IMR-90 (cell line): ENCODE results near the gene C5orf15. TPM values are rescaled to one million over a fixed set of nuclear protein-coding genes. Genes with fewer than 3 reads are reported as not detected.

Source experiments
- ATAC-seq: fragments of 200-7000 bp; cut with Tn5 transposase; 2 replicates; pipeline ENCODE4 v1.9.1; 2020; ENCODE audit warnings: low read depth, mild to moderate bottlenecking, moderate library complexity
- BruUV-seq: library from RNA; stranded (reverse); fragments of 400-500 nt; replicated peaks from 2 replicates; lab custom pipeline; 2021; lab: Mats Ljungman, UMichigan
- CTCF ChIA-PET: fragments of 300-600 bp; formaldehyde crosslinking; extraction: SDS; loops from one replicate; lab custom pipeline; 2021; ENCODE audit warnings: antibody characterized with exemption; lab: Yijun Ruan, JAX
- POLR2A ChIA-PET: fragments of 300-600 bp; sonication (Branson Sonifier 250); formaldehyde crosslinking; loops from one replicate; lab custom pipeline; 2022; ENCODE audit warnings: antibody characterized with exemption; ENCODE audit not compliant: unreplicated experiment; lab: Charles Lee
- DNase-seq: peaks from one replicate; pipeline ENCODE4 v3.0.0; 2013
- H2AFZ ChIP-seq: replicated peaks from 2 replicates; pipeline ENCODE3; 2013; ENCODE audit warnings: low read length, mild to moderate bottlenecking; ENCODE audit not compliant: poor library complexity
- H2AK5ac ChIP-seq: 2 replicates; pipeline ENCODE4 v1.6.1; 2013; ENCODE audit warnings: low read depth, low read length, inconsistent platforms
- H2AK9ac ChIP-seq: replicated peaks from 2 replicates; pipeline ENCODE3; 2013; ENCODE audit warnings: mild to moderate bottlenecking, low read depth, low read length, moderate library complexity; ENCODE audit not compliant: poor library complexity
- H2BK120ac ChIP-seq: 2 replicates; pipeline ENCODE4 v1.6.1; 2013; ENCODE audit warnings: low read depth, low read length, inconsistent platforms
- H2BK15ac ChIP-seq: 3 replicates; pipeline ENCODE4 v1.6.1; 2013; ENCODE audit warnings: low read depth, low read length, inconsistent platforms
- H2BK20ac ChIP-seq: 2 replicates; pipeline ENCODE4 v1.6.1; 2013; ENCODE audit warnings: low read depth, mild to moderate bottlenecking, inconsistent platforms, low read length, moderate library complexity
- H2BK5ac ChIP-seq: 2 replicates; pipeline ENCODE4 v1.6.1; 2013; ENCODE audit warnings: mild to moderate bottlenecking, low read depth, low read length, inconsistent platforms; ENCODE audit not compliant: poor library complexity, severe bottlenecking
- H3K14ac ChIP-seq: replicated peaks from 2 replicates; pipeline ENCODE4 v1.6.1; 2013; ENCODE audit warnings: low read depth, low read length, inconsistent platforms
- H3K18ac ChIP-seq: 2 replicates; pipeline ENCODE4 v1.6.1; 2013; ENCODE audit warnings: low read depth, low read length, control low read depth
- H3K23ac ChIP-seq: 2 replicates; pipeline ENCODE4 v1.6.1; 2013; ENCODE audit warnings: low read depth, low read length, inconsistent platforms
- H3K27ac ChIP-seq: 2 replicates; pipeline ENCODE4 v1.5.1; 2013; ENCODE audit warnings: mild to moderate bottlenecking, control low read depth, low read length; ENCODE audit not compliant: insufficient read depth
- H3K27me3 ChIP-seq: 2 replicates; pipeline ENCODE4 v1.6.1; 2013; ENCODE audit warnings: low read length; ENCODE audit not compliant: control insufficient read depth, insufficient read depth
- H3K36me3 ChIP-seq: 2 replicates; pipeline ENCODE4 v1.6.1; 2013; ENCODE audit warnings: low read length, mixed read lengths; ENCODE audit not compliant: control insufficient read depth, insufficient read depth
- H3K4ac ChIP-seq: 2 replicates; pipeline ENCODE4 v1.6.1; 2013; ENCODE audit warnings: low read depth, low read length, inconsistent platforms
- H3K4me1 ChIP-seq: 2 replicates; pipeline ENCODE4 v1.6.1; 2013; ENCODE audit warnings: low read length, mixed read lengths; ENCODE audit not compliant: control insufficient read depth, insufficient read depth
- H3K4me2 ChIP-seq: 2 replicates; pipeline ENCODE4 v1.6.1; 2013; ENCODE audit warnings: low read depth, mild to moderate bottlenecking, control low read depth, low read length, moderate library complexity
- H3K4me3 ChIP-seq: 2 replicates; pipeline ENCODE4 v1.5.1; 2013; ENCODE audit warnings: low read depth, mild to moderate bottlenecking, control low read depth, low read length, moderate library complexity; ENCODE audit not compliant: insufficient read depth
- H3K56ac ChIP-seq: 2 replicates; pipeline ENCODE4 v1.6.1; 2013; ENCODE audit warnings: low read length, inconsistent platforms; ENCODE audit not compliant: insufficient read depth; ENCODE audit errors: extremely low read depth
- H3K79me1 ChIP-seq, 2 experiments: 2 replicates each; pipeline ENCODE4 v1.6.1; 2013; ENCODE audit warnings: low read length in 2 of 2, inconsistent platforms in 1 of 2, low read depth in 1 of 2
- H3K9ac ChIP-seq: 2 replicates; pipeline ENCODE4 v1.6.1; 2013; ENCODE audit warnings: low read depth, low read length, control low read depth
- H3K9me1 ChIP-seq: 2 replicates; pipeline ENCODE4 v1.6.1; 2013; ENCODE audit warnings: low read length, inconsistent platforms; ENCODE audit not compliant: insufficient read depth
- H3K9me3 ChIP-seq: 2 replicates; pipeline ENCODE4 v1.6.1; 2013; ENCODE audit warnings: low read length; ENCODE audit not compliant: control insufficient read depth, insufficient read depth
- H4K20me1 ChIP-seq: 2 replicates; pipeline ENCODE4 v1.6.1; 2013; ENCODE audit warnings: low read length, inconsistent platforms; ENCODE audit not compliant: insufficient read depth
- H4K5ac ChIP-seq: 2 replicates; pipeline ENCODE4 v1.6.1; 2013; ENCODE audit warnings: mild to moderate bottlenecking, low read depth, low read length, control low read depth
- H4K8ac ChIP-seq, 2 experiments: 2 replicates each; pipeline ENCODE4 v1.6.1; 2013; ENCODE audit warnings: low read depth in 2 of 2, low read length in 2 of 2, control low read depth in 1 of 2, inconsistent platforms in 1 of 2
- H4K91ac ChIP-seq: 2 replicates; pipeline ENCODE4 v1.6.1; 2013; ENCODE audit warnings: low read depth, low read length, inconsistent platforms; ENCODE audit not compliant: insufficient read depth
- BHLHE40 ChIP-seq: fragments of 150-350 bp; IDR thresholded peaks from 2 replicates; pipeline ENCODE4 v1.6.1; 2016; ENCODE audit warnings: mild to moderate bottlenecking, low read depth, low read length
- CEBPB ChIP-seq: IDR thresholded peaks from 2 replicates; pipeline ENCODE4 v1.6.1; 2012; ENCODE audit warnings: low read depth, low read length, improper control_type of control experiment
- CHD1 ChIP-seq: IDR thresholded peaks from 2 replicates; pipeline ENCODE4 v1.6.1; 2012; ENCODE audit warnings: low read depth, low read length, improper control_type of control experiment
- ELK1 ChIP-seq: fragments of 150-350 bp; IDR thresholded peaks from 2 replicates; pipeline ENCODE4 v1.6.1; 2016; ENCODE audit warnings: low read depth, mild to moderate bottlenecking, low read length, moderate library complexity, borderline replicate concordance
- FOS ChIP-seq: fragments of 150-350 bp; IDR thresholded peaks from 2 replicates; pipeline ENCODE4 v1.6.1; 2016; ENCODE audit warnings: low read depth, low read length
- MAFK ChIP-seq: IDR thresholded peaks from 2 replicates; pipeline ENCODE4 v1.6.1; 2012; ENCODE audit warnings: low read depth, low read length, improper control_type of control experiment
- MXI1 ChIP-seq: IDR thresholded peaks from 2 replicates; pipeline ENCODE4 v1.6.1; 2012; ENCODE audit warnings: low read depth, mild to moderate bottlenecking, low read length, moderate library complexity, borderline replicate concordance
- NFE2L2 ChIP-seq: fragments of 150-350 bp; IDR thresholded peaks from 2 replicates; pipeline ENCODE4 v1.6.1; 2016; ENCODE audit warnings: low read depth, mild to moderate bottlenecking, low read length
- POLR2A ChIP-seq: IDR thresholded peaks from 2 replicates; pipeline ENCODE4 v1.6.1; 2012; ENCODE audit warnings: mild to moderate bottlenecking, low read depth, low read length
- RAD21 ChIP-seq: IDR thresholded peaks from 2 replicates; pipeline ENCODE4 v1.6.1; 2012; ENCODE audit warnings: low read length, improper control_type of control experiment
- RCOR1 ChIP-seq: IDR thresholded peaks from 2 replicates; pipeline ENCODE4 v1.6.1; 2012; ENCODE audit warnings: mild to moderate bottlenecking, low read length, improper control_type of control experiment; ENCODE audit not compliant: insufficient replicate concordance
- RFX5 ChIP-seq: IDR thresholded peaks from 2 replicates; pipeline ENCODE4 v1.8.0; 2012; ENCODE audit warnings: low read depth, mild to moderate bottlenecking, low read length, moderate library complexity
- SMC3 ChIP-seq: fragments of 150-350 bp; IDR thresholded peaks from 2 replicates; pipeline ENCODE4 v1.6.1; 2016; ENCODE audit warnings: low read depth, mild to moderate bottlenecking, antibody characterized with exemption, low read length, moderate library complexity
- WGBS, 2 experiments: methylation state at CpG; one replicate each; pipeline versions ENCODE4 v1.1.5 to v1.1.7; 2013; ENCODE audit warnings: missing lambda C conversion rate in 2 of 2; ENCODE audit not compliant: insufficient read length in 1 of 2; ENCODE audit errors: extremely low coverage in 2 of 2; 5-methylcytosine and 5-hydroxymethylcytosine counted together
- dilution Hi-C: fragments of 300-500 bp; cut with HindIII; formaldehyde crosslinking; loops from one replicate; pipeline ENCODE4 v1.14.3; 2018; ENCODE audit warnings: low sequenced_read_pairs; ENCODE audit not compliant: unreplicated experiment
- in situ Hi-C: fragments of 300-500 bp; cut with MboI; formaldehyde crosslinking; loops from 3 replicates; pipeline ENCODE4 v1.14.3; 2019; ENCODE audit warnings: low sequenced_read_pairs, inconsistent platforms, mixed read lengths
- intact Hi-C: fragments of 100-400 bp; cut with micrococcal nuclease; formaldehyde crosslinking; loops from 2 replicates; pipeline ENCODE4 v1.10.0; 2022
- polyA plus RNA-seq, 3 experiments: library from polyadenylated mRNA; depleted of rRNA; stranded (reverse); fragments of >200 nt; gene quantifications; 2 replicates each; pipeline ENCODE4 v1.2.3, GENCODE V29; 2012; ENCODE audit warnings: low replicate concordance in 1 of 3
- total RNA-seq: library from RNA; depleted of rRNA; stranded (reverse); fragments of >200 nt; gene quantifications from 2 replicates; pipeline ENCODE4 v1.2.3, GENCODE V29; 2012
- TF ChIP-seq, protein P1 (sequence below): conservative IDR thresholded peaks from 2 replicates; pipeline ENCODE4 v1.5.1; 2012; ENCODE audit warnings: mild to moderate bottlenecking, low read depth, low read length, improper control_type of control experiment
- TF ChIP-seq, protein P2 (sequence below): fragments of 150-350 bp; IDR thresholded peaks from 2 replicates; pipeline ENCODE4 v1.6.1; 2017; ENCODE audit warnings: mild to moderate bottlenecking, antibody characterized with exemption, low read length, low read depth

The C5orf15 gene
- total and polyA plus RNA-seq, 2 of the 4 experiments (the other 2 are of a cell fraction): 35.1 to 73.5 TPM

- Histone ChIP-seq H3K27ac (no peak overlapping the region), H2BK20ac (no peak overlapping the region), H3K9me3 (no peaks in the 10 kb centered on the region), H2BK15ac (no peak overlapping the region), H3K23ac (no peak overlapping the region), H3K27me3 (peaks cover 12% of the 10 kb centered on the region), H3K79me1 (no peaks in the 10 kb centered on the region), H3K9me1 (no peaks in the 10 kb centered on the region; the same call in 1 of the 2 replicates), H3K4ac (no peak overlapping the region), H3K18ac (no peak overlapping the region), H3K14ac (no peak overlapping the region), H4K8ac (no peak overlapping the region), H2BK5ac (no peak overlapping the region), H2AK9ac (no peak overlapping the region), H4K5ac (no peak overlapping the region), H3K4me1 (0 out of 2 replicates have a peak, but pooled peaks cover 2% of the 10 kb centered on the region), H3K4me2 (no peak overlapping the region), H2AK5ac (no peak overlapping the region), H3K4me3 (no peak overlapping the region), H3K9ac (no peak overlapping the region), H3K56ac (no peak overlapping the region), H3K36me3 (no peaks in the 10 kb centered on the region), H2AFZ (no peak overlapping the region), H2BK120ac (no peak overlapping the region), H4K20me1 (no peaks in the 10 kb centered on the region), H4K91ac (no peak overlapping the region)
- intact Hi-C loops (loop anchor here (5.0 to 10.0 kb wide), 3 partner anchors 188 to 831 kb away; no protein-coding TSS in a partner anchor), dilution Hi-C loops (no loop called here), in situ Hi-C loops (loop anchor here (10.0 kb wide), 2 partner anchors 518 to 828 kb away; no protein-coding TSS in a partner anchor)
- no peak for DNase-seq
- ATAC-seq: no peak
- no TSS peak for BruUV-seq
- CTCF ChIA-PET: no interaction called here
- POLR2A ChIA-PET: no interaction called here
- WGBS, 2 experiments: 80% methylated on average over 1 of the region's 11 CpGs; no CpG with 5 or more reads in 1 of the 2 experiments
- no peak for TF ChIP-seq MXI1
- no peak for TF ChIP-seq NFE2L2
- no peak for TF ChIP-seq MAFK
- TF ChIP-seq ELK1: no peak
- TF ChIP-seq SMC3: no peak
- no peak for TF ChIP-seq RFX5
- no peak for TF ChIP-seq RCOR1
- TF ChIP-seq BHLHE40: no peak
- TF ChIP-seq, protein P1, sequence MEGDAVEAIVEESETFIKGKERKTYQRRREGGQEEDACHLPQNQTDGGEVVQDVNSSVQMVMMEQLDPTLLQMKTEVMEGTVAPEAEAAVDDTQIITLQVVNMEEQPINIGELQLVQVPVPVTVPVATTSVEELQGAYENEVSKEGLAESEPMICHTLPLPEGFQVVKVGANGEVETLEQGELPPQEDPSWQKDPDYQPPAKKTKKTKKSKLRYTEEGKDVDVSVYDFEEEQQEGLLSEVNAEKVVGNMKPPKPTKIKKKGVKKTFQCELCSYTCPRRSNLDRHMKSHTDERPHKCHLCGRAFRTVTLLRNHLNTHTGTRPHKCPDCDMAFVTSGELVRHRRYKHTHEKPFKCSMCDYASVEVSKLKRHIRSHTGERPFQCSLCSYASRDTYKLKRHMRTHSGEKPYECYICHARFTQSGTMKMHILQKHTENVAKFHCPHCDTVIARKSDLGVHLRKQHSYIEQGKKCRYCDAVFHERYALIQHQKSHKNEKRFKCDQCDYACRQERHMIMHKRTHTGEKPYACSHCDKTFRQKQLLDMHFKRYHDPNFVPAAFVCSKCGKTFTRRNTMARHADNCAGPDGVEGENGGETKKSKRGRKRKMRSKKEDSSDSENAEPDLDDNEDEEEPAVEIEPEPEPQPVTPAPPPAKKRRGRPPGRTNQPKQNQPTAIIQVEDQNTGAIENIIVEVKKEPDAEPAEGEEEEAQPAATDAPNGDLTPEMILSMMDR: no peak
- no peak for TF ChIP-seq RAD21
- TF ChIP-seq FOS: no peak
- TF ChIP-seq, protein P2, sequence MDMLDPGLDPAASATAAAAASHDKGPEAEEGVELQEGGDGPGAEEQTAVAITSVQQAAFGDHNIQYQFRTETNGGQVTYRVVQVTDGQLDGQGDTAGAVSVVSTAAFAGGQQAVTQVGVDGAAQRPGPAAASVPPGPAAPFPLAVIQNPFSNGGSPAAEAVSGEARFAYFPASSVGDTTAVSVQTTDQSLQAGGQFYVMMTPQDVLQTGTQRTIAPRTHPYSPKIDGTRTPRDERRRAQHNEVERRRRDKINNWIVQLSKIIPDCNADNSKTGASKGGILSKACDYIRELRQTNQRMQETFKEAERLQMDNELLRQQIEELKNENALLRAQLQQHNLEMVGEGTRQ: no peak
- TF ChIP-seq POLR2A: no peak
- no peak for TF ChIP-seq CHD1
- TF ChIP-seq CEBPB: no peak
Measured at GRCh38 chr5:133942614-133943474, 25.6 kb downstream of the C5orf15 start.
